ENCODE measurements around the gene DPF3. TPM values are rescaled to one million over a fixed set of nuclear protein-coding genes. Genes with fewer than 3 reads are reported as not detected.

DPF3 gene
- total and polyA plus RNA-seq, 7 experiments from 2014 or later, result 0.07 to 5.5 (median 0.57) TPM; not detected in 1

- POLR2A ChIA-PET, result no interaction called here
- DNase-seq, result no peak
These were observed 70.8 kb downstream of the DPF3 start for GRCh38 chr14:72822946-72823611.

GRCh38 chr14:72818998-72819397 lies 74.9 kb downstream of the DPF3 start:
- ChIA-PET CTCF (no interaction called here), POLR2A (no interaction called here)
- Histone ChIP-seq H3K4me1 (ENCODE audit: control insufficient read depth in 2 of 2, insufficient read depth in 2 of 2, low read length in 2 of 2) (no peaks in the 10 kb centered on the region), H3K4me3 (ENCODE audit: low read length) (no peak overlapping the region), H3K9me3 (ENCODE audit: control insufficient read depth in 2 of 3, low read length in 3 of 3) (no peaks in the 10 kb centered on the region), H3K36me3 (ENCODE audit: control insufficient read depth in 2 of 3, insufficient read depth in 3 of 3, low read length in 3 of 3) (no peaks in the 10 kb centered on the region), H3K27ac (ENCODE audit: low read depth, low read length) (no peak overlapping the region), H3K27me3 (ENCODE audit: control insufficient read depth in 2 of 2, insufficient read depth in 2 of 2, low read length in 2 of 2) (no peaks in the 10 kb centered on the region)
- H3K4me3 Mint-ChIP-seq, result no peak overlapping the region
- peaks cover 0 to 6% (median 0%) of the 10 kb centered on the region in 7 donors for H3K4me1 Mint-ChIP-seq
- ATAC-seq, result no peak
- intact Hi-C loops (cut with micrococcal nuclease), result no loop called here
- no peak overlapping the region for H3K27ac Mint-ChIP-seq
- peaks cover 0 to 10% (median 6%) of the 10 kb centered on the region in 5 donors for H3K36me3 Mint-ChIP-seq
- H3K9me3 Mint-ChIP-seq, result peaks cover 0 to 12% (median 4%) of the 10 kb centered on the region in 11 donors
- no peak for DNase-seq
- H3K27me3 Mint-ChIP-seq, result peaks cover 2 to 6% (median 4%) of the 10 kb centered on the region in 5 donors

More at GRCh38 chr14:72822946-72823611, 70.8 kb downstream of the DPF3 start:
- intact Hi-C loops (cut with micrococcal nuclease), result no loop called here
- Histone ChIP-seq H3K9me3 (ENCODE audit: control insufficient read depth in 2 of 3, low read length in 3 of 3) (no peaks in the 10 kb centered on the region), H3K27me3 (ENCODE audit: control insufficient read depth in 2 of 2, insufficient read depth in 2 of 2, low read length in 2 of 2) (no peaks in the 10 kb centered on the region), H3K4me1 (ENCODE audit: control insufficient read depth in 2 of 2, insufficient read depth in 2 of 2, low read length in 2 of 2) (no peaks in the 10 kb centered on the region), H3K4me3 (ENCODE audit: low read length) (no peak overlapping the region), H3K36me3 (ENCODE audit: control insufficient read depth in 2 of 3, insufficient read depth in 3 of 3, low read length in 3 of 3) (no peaks in the 10 kb centered on the region), H3K27ac (ENCODE audit: low read depth, low read length) (no peak overlapping the region)
- no peak for ATAC-seq
- Mint-ChIP-seq H3K27ac (no peak overlapping the region), H3K4me1 (peaks cover 0 to 3% (median 0%) of the 10 kb centered on the region in 7 donors), H3K27me3 (peaks cover 6 to 25% (median 12%) of the 10 kb centered on the region in 5 donors), H3K36me3 (peaks cover 0 to 10% (median 6%) of the 10 kb centered on the region in 5 donors), H3K9me3 (peaks cover 0 to 12% (median 4%) of the 10 kb centered on the region in 11 donors), H3K4me3 (no peak overlapping the region)
- CTCF ChIA-PET, result no interaction called here

- CTCF ChIA-PET, result no interaction called here
- H3K27ac ChIP-seq (ENCODE audit: low read depth, low read length), result no peak overlapping the region
These were observed 77.6 kb downstream of the DPF3 start for GRCh38 chr14:72816287-72816686.

GRCh38 chr14:72815430-72815829 lies 78.5 kb downstream of the DPF3 start:
- H3K9me3 ChIP-seq (ENCODE audit: control insufficient read depth in 2 of 3, low read length in 3 of 3), result no peaks in the 10 kb centered on the region
- CTCF ChIA-PET, result no interaction called here

More at GRCh38 chr14:72816287-72816686, 77.6 kb downstream of the DPF3 start:
- no peaks in the 10 kb centered on the region for H3K36me3 ChIP-seq (ENCODE audit: control insufficient read depth in 2 of 3, insufficient read depth in 3 of 3, low read length in 3 of 3)
- Mint-ChIP-seq H3K4me3 (no peak overlapping the region), H3K27me3 (peaks cover 0 to 2% (median 0%) of the 10 kb centered on the region in 5 donors), H3K4me1 (peaks cover 0 to 7% (median 0%) of the 10 kb centered on the region in 7 donors), H3K27ac (no peak overlapping the region), H3K36me3 (peaks cover 0 to 8% (median 6%) of the 10 kb centered on the region in 5 donors), H3K9me3 (peaks cover 0 to 12% (median 4%) of the 10 kb centered on the region in 11 donors)
- POLR2A ChIA-PET, result no interaction called here
- ATAC-seq, result no peak
- intact Hi-C loops (cut with micrococcal nuclease), result no loop called here
- H3K9me3 ChIP-seq (ENCODE audit: control insufficient read depth in 2 of 3, low read length in 3 of 3), result no peaks in the 10 kb centered on the region
- H3K27me3 ChIP-seq (ENCODE audit: control insufficient read depth in 2 of 2, insufficient read depth in 2 of 2, low read length in 2 of 2), result no peaks in the 10 kb centered on the region
- no peak for DNase-seq
- H3K4me1 ChIP-seq (ENCODE audit: control insufficient read depth in 2 of 2, insufficient read depth in 2 of 2, low read length in 2 of 2), result no peaks in the 10 kb centered on the region
- H3K4me3 ChIP-seq (ENCODE audit: low read length), result no peak overlapping the region

GRCh38 chr14:72812292-72812851 lies 81.5 kb downstream of the DPF3 start:
- Mint-ChIP-seq H3K36me3 (peaks cover 0 to 7% (median 0%) of the 10 kb centered on the region in 5 donors), H3K27ac (no peak overlapping the region), H3K4me3 (no peak overlapping the region), H3K9me3 (peaks cover 0 to 3% (median 0%) of the 10 kb centered on the region in 11 donors), H3K4me1 (peaks cover 13 to 26% (median 14%) of the 10 kb centered on the region in 7 donors), H3K27me3 (no peaks in the 10 kb centered on the region)
- Histone ChIP-seq H3K27me3 (ENCODE audit: control insufficient read depth in 2 of 2, insufficient read depth in 2 of 2, low read length in 2 of 2) (no peaks in the 10 kb centered on the region), H3K4me3 (ENCODE audit: low read length) (no peak overlapping the region), H3K36me3 (ENCODE audit: control insufficient read depth in 2 of 3, insufficient read depth in 3 of 3, low read length in 3 of 3) (no peaks in the 10 kb centered on the region), H3K27ac (ENCODE audit: low read depth, low read length) (no peak overlapping the region), H3K9me3 (ENCODE audit: control insufficient read depth in 2 of 3, low read length in 3 of 3) (no peaks in the 10 kb centered on the region), H3K4me1 (ENCODE audit: control insufficient read depth in 2 of 2, insufficient read depth in 2 of 2, low read length in 2 of 2) (peaks cover 7 to 8% of the 10 kb centered on the region in 2 donors)
- CTCF ChIA-PET, result no interaction called here
- DNase-seq, result no peak
- intact Hi-C loops (cut with micrococcal nuclease), result no loop called here
- no peak for ATAC-seq
- POLR2A ChIA-PET, result no interaction called here

More at GRCh38 chr14:72815430-72815829, 78.5 kb downstream of the DPF3 start:
- H3K27ac Mint-ChIP-seq, result no peak overlapping the region
- Histone ChIP-seq H3K4me3 (ENCODE audit: low read length) (no peak overlapping the region), H3K36me3 (ENCODE audit: control insufficient read depth in 2 of 3, insufficient read depth in 3 of 3, low read length in 3 of 3) (no peaks in the 10 kb centered on the region), H3K4me1 (ENCODE audit: control insufficient read depth in 2 of 2, insufficient read depth in 2 of 2, low read length in 2 of 2) (no peaks in the 10 kb centered on the region), H3K27ac (ENCODE audit: low read depth, low read length) (no peak overlapping the region), H3K27me3 (ENCODE audit: control insufficient read depth in 2 of 2, insufficient read depth in 2 of 2, low read length in 2 of 2) (no peaks in the 10 kb centered on the region)
- peaks cover 0 to 12% (median 4%) of the 10 kb centered on the region in 11 donors for H3K9me3 Mint-ChIP-seq
- ATAC-seq (no peak), DNase-seq (no peak)
- H3K4me1 Mint-ChIP-seq, result peaks cover 5 to 14% (median 6%) of the 10 kb centered on the region in 7 donors
- no peak overlapping the region for H3K4me3 Mint-ChIP-seq
- peaks cover 0 to 2% (median 0%) of the 10 kb centered on the region in 5 donors for H3K27me3 Mint-ChIP-seq
- intact Hi-C loops (cut with micrococcal nuclease), result no loop called here
- H3K36me3 Mint-ChIP-seq, result peaks cover 0 to 9% (median 6%) of the 10 kb centered on the region in 5 donors
- POLR2A ChIA-PET, result no interaction called here

- DNase-seq (peak in 7 of 9 donors; percentile 15 to 68 (median 38)), ATAC-seq (peak; percentile 85)
- no peaks in the 10 kb centered on the region for H3K27me3 ChIP-seq (ENCODE audit: control insufficient read depth in 2 of 2, insufficient read depth in 2 of 2, low read length in 2 of 2)
- CTCF ChIA-PET, result no interaction called here
- H3K27ac ChIP-seq (ENCODE audit: low read depth, low read length), result no peak overlapping the region
- H3K9me3 Mint-ChIP-seq, result peaks cover 0 to 3% (median 0%) of the 10 kb centered on the region in 11 donors
- H3K4me3 ChIP-seq (ENCODE audit: low read length), result no peak overlapping the region
- H3K4me1 ChIP-seq (ENCODE audit: control insufficient read depth in 2 of 2, insufficient read depth in 2 of 2, low read length in 2 of 2), result peaks cover 7 to 8% of the 10 kb centered on the region in 2 donors
- peak overlapping the region in 8 of 10 donors; percentile 16 to 78 (median 56) for H3K4me3 Mint-ChIP-seq
- intact Hi-C loops (cut with micrococcal nuclease), result loop anchor here in 1 of 2 donors (1.0 kb wide), 1 partner anchor 291 kb away; no protein-coding TSS in a partner anchor
- peak overlapping the region in 8 of 9 donors; percentile 3 to 77 (median 64) for H3K27ac Mint-ChIP-seq
- H3K36me3 ChIP-seq (ENCODE audit: control insufficient read depth in 2 of 3, insufficient read depth in 3 of 3, low read length in 3 of 3), result no peaks in the 10 kb centered on the region
- no peaks in the 10 kb centered on the region for H3K27me3 Mint-ChIP-seq
- H3K36me3 Mint-ChIP-seq, result peaks cover 0 to 7% (median 0%) of the 10 kb centered on the region in 5 donors
- no peaks in the 10 kb centered on the region for H3K9me3 ChIP-seq (ENCODE audit: control insufficient read depth in 2 of 3, low read length in 3 of 3)
- POLR2A ChIA-PET, result interaction anchor here (0.6 kb wide), 2 partner anchors 31 to 1152 kb away, joined by 3 read pairs; no protein-coding TSS in a partner anchor
- peaks cover 13 to 23% (median 14%) of the 10 kb centered on the region in 7 donors for H3K4me1 Mint-ChIP-seq
These were observed 83.7 kb downstream of the DPF3 start for GRCh38 chr14:72810201-72810600.

Data from naive thymus-derived CD4-positive, alpha-beta T cell (primary cell).